CD4-positive, alpha-beta T cell treated with Interleukin-6 at 100 ng/mL for 8 hours (primary cell): ENCODE data around the gene GCLM.
"Not testable (repeated sequence)": the region's sequence is repeated elsewhere in the genome, so short reads cannot be mapped to it uniquely, and the experiment has no call there.

Experiments used
- DNase-seq: peaks from one replicate; pipeline ENCODE4 v3.0.0-alpha.2; 2020; ENCODE audit warnings: mixed read lengths, low spot score

The GCLM gene, protein sequence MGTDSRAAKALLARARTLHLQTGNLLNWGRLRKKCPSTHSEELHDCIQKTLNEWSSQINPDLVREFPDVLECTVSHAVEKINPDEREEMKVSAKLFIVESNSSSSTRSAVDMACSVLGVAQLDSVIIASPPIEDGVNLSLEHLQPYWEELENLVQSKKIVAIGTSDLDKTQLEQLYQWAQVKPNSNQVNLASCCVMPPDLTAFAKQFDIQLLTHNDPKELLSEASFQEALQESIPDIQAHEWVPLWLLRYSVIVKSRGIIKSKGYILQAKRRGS

DNA sequence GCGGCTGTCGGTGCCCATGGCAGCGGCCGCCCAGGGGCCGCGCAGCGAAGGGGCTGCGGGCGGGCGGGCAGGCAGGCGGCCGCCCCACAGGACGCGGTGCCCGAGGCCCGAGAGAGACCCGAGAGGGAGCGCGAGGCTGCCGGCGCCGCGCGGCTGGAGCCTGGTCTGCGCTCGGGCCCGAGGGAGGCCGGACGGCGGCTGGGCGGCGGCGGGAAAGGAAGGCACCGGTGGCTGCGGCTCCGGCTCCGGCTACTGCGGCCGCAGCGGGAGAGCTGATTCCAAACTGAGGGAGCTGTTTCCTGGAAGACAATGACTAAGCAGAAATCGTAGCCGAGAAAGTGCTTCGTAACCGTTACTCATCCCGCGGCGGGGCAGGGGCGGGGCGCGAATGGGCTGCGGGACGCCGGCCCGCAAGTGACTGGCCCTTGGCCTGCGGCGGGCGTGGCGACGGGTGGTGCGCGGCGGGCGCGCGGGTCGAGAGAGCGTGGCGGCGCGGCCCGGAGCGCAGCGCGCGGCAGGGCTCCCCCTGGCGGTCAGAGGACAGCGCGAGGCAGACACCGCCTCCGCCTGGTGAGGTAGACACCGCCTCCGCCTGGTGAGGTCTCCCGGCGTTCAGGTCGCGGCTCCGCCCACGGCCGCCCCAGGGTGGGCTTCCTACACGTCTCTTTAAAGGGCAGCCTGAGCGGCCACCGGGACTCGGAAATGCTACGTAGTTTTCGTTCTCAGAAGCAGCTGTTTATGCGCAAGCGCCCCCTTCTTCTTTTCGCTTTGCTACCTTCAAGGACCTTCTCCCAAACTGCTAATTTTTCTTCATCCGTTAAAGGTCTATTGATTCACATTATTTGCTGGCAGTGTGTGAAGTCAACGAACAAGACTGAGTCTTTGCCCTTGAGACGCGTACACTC lies at the start of gene GCLM:
TSS of gene GCLM (minus strand) at position 285 of the 905 bp plus-strand sequence. CDS start at position 18, 267 bp downstream.
- DNase-seq = peak; percentile 85

DNA sequence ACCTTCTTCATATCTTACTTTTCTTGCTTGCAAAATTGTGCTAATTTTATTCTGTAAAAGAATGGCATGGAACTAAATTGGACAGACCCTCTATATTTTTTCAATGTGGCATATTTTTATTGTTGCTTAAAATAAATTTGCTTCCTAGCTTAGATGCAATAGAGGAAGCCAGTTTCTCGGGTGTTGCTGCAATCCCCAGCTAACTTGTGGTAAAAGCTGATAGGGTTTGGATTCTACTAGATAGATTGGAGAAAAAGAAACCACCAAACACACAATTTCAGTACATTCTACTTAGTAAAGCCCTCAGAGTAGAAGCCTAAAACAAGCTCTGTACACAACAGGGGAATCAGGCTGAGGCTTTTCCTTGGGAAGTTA lies 49.5 kb upstream of the GCLM start:
- no peak for DNase-seq

DNA sequence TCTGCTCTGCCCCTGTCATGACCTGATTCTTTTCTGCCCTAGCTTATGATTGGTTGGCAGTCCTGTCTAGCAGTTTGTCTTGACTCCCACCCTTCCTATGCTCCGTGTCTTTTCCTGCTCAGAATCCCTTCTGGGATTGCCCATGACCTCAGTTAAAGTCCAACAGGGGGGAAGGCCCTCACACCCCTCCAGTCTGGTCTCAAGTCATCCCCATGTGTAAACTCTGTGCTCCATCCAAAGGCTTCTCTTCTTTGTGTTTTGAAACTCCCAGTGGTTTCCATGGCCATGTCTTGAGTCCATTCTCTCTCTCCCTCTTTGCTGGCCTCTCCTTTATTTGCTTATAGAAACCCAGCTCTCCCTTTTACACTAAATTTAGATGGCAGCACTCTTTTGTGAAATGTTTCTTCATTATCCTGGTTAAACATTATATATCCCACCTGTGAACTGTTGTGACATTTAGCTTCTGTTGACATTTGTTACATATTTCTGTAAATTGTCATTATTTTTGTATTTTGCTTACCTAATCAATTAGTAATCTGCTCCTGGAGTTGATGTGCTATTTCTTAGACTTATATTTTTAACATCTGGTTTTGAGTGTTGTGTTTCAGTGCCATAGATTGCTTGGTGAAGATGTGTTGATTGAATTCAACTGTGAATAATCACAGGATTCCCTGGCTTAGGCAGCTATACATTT lies 48.9 kb upstream of the GCLM start:
- DNase-seq = no peak

DNA sequence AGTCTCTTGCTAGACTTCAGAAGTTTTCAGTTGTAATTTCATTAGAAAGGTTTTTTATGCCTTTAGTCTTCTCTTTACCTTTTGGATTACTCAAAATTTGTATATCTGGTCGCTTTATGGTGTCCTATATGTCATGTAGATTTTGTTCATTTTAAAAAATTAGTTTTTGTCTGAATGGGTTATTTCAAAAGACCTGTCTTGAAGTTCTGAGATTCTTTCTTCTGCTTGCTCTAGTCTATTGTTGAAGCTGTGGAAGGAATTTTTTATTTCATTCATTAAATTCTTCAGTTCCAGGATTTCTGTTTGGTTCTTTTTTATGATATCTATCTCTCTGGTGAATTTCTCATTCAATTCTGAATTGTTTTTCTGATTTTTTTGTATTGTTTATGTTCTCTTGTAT lies 46.5 kb upstream of the GCLM start:
- DNase-seq = no peak

DNA sequence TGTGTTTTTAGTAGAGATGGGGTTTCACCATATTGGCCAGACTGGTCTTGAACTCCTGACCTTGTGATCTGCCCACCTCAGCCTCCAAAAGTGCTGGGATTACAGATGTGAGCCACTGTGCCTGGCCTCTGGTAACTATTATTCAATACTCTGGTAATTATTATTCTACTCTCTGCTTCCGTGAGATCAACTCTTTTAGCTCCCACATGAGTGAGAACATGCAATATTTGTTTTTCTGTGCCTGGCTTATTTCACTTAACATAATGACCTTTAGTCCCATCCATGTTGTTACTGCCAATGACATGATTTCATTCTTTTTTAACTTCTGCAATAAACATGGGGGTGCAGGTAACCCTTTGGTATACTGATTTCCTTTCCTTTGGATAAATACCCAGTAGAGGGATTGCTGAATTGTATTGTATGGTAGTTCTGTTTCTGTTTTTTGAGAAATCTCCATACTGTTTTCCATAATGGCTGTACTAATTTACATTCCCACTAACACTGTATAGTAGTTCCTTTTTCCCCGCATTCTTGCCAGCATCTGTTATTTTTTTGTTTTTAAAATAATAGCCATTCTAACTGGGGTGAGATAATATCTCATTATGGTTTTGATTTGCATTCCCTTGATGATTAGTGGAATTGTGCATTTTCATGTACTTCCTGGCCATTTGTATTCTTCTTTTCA lies 37.9 kb upstream of the GCLM start:
- not testable (repeated sequence) for DNase-seq

DNA sequence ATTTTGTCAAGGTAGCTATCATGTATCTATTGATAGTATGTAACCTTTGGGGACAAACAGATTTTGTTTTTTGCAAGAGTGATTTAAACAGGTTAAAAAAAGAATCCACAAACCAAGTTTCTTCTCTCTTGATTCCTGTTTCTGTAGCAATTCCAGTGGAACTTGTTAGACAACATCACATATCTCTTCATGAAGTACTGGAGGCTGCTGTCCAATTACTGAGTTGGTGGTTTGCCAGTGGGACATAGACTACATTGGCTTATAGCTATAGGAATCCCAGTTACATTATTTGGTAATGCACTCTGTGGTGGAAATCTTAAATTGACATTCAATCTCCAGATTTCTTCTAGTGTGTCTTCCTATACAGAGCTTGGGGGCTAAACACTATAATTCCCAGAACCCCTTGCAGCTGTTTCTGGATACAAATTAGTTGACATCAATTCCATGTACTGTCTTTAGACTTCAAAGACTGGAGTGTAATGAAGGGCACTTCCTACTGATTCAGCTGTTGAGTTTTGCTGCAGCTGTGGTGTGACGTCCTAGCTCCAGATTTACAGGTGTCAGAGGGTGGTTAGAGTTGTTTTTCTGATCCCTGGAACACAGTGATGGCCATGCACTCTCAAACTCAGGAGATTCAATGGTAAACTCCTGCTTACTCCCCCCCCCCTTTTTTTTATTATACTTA lies 29.4 kb upstream of the GCLM start:
- no peak for DNase-seq

DNA sequence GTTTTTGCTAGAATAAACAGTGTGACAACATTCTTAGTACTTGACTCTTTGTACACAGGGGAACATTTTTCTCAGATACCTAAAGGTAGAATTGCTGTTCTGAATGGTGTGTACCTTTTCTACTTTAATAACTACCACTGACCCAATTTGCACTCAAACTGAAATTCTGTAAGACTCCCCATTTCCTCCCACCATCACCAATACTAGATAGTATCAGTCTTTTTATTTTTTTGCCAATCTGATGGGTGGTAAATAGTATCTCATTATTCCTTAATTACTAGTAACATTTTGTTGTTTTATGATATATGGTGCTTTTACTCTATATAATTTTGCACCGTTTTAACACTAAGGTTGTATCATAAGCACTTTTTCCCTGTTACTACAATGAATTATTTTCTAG lies 28.8 kb upstream of the GCLM start:
- no peak for DNase-seq

DNA sequence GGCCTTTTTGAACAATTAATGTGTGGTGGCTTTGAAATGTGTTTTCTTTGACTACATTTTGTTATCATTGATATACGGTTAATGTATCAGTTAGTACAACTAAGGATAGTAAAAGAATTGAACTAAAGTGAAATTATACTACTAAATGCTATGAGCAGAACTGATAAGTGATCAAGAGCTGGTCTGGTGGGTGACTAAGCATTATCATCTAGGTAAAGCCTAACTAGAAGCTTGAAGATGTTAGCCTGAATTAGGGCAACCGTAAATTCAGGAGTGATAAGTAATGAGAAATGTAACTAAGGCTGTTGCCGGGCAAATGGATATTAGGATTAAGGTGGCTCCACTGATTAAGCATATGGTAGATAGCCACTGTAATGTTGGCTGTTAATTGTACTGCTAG lies 16.0 kb upstream of the GCLM start:
- no peak for DNase-seq

DNA sequence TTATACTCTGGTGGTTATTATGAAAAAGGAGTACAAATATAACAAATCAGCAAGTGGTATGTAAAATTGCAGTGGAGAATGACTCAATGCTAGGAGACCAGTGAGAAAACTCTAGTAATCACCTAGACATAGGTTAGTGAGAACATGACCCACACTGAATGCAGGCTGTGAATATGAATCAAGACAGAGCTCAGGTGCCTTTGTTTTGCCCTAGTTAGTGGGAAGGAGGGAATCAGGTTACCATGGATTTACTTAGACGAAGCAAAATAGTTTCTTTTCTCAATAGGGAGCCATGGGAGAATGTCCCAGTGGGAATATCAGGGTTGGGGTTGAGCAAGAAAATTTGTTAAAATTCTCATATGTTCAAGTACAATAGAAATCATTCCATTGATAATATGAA lies 10.6 kb upstream of the GCLM start:
- DNase-seq = no peak

DNA sequence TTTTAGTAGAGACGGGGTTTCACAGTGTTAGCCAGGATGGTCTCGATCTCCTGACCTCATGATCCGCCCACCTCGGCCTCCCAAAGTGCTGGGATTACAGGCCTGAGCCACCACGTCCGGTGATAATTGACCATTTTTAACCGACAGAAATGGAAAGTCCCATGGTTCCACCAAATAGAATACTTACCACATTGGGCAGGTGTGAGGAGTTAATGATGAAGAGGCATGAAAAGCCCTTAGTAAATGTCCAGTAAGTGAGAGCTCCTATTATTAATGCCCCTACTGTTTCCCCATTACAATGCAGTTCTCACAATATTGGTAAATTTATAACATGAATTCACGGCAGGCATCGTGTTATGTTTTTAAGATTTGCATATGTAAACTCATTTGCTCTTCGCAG lies 8.1 kb upstream of the GCLM start:
- no peak for DNase-seq

DNA sequence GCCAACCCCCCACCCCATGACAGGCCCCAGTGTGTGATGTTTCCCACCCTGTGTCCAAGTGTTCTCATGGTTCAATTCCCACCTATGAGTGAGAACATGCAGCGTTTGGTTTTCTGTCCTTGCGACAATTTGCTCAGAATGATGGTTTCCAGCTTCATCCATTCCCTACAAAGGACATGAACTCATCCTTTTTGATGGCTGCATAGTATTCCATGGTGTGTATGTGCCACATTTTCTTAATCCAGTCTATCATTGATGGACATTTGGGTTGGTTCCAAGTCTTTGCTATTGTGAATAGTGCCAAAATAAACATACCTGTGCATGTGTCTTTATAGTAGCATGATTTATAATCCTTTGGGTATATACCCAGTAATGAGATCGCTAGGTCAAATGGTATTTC lies 1.6 kb upstream of the GCLM start:
- DNase-seq = not testable (repeated sequence)

DNA sequence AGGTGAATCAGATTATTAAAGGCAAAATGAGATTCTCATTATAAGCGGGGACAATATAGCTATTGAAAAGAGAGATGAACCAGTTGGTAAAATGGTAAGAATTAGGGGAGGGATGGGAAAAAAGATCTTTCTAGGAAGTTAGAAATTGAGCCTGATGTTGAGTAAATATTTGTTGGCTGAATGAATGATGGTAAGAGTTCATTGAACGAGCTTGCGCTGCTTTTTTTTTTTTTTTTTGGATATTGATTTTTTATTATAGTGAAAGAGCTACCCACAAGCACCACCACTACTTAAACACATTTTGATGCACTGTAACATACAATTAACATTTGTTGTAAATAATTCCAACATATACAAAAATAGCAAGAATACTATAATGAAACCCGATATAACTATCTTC lies 1.1 kb upstream of the GCLM start:
- no peak for DNase-seq

DNA sequence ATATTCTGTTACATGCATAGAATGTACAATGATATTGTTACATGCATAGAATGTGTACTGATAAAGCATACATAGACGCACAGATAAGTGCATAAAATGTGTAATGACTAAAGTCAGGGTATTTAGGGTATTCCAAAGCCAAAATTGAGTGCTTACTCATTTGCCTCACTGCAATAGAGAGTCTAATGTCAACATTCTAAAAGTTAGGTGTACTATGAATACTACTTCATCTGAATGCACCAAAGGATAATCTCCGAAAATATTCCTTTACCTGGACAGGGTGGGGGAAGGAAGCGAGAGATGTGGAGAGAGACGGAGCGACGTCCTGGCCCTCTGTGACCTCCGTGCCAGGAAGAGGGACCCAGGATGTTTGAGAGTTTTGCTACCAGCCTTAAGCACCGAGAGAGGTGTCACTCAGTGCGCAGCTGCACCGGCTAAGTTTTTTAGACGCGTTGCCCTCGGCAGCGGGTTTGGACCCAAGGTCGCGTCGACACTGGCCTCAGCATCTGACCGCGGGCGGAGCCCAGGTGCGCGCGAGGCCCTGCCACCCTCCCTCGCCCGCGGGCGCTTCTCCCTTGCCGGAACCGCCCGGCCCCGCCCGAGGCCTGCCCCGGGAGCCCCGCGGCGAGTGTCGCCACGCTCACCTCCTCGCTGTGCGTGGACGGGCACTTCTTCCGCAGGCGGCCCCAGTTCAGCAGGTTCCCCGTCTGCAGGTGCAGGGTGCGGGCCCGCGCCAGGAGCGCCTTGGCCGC lies 660 bp downstream of the GCLM start:
- DNase-seq = peak; percentile 33

DNA sequence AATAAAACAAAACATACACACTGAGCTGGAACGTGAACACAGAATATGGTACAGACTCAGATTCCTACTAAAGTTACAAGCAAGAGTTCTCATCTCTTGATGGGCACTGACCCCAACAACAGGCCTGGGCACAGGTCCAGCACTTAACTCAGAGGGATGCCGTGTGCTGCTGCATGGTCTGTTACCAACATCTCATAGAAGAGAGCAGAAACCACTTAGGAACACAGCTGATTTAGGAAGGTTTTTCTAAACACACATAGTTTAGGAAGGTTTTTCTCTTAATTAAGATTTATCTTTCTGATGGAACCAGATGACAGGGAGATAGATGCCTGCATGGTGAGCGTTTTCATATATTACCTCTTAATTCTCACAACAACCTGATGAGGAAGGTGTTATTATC lies 1.5 kb downstream of the GCLM start:
- no peak for DNase-seq

DNA sequence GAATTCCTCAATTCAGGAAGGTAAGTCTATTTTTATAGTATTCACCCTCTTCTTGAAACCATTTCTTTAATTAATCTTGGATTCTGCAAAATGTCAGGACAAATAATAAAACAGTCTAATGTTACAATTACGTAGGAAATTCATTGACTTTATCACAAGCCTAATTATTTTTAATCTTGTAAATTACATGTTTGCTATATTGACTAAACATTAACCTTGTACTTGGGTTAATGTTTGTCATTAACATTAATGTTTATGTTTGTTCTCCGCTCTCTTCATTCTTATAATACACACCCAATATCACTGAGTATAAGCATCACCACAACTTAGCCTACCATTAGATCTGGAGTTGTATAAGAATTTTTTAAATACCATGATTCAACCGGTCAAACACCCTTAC lies 2.8 kb downstream of the GCLM start:
- no peak for DNase-seq

DNA sequence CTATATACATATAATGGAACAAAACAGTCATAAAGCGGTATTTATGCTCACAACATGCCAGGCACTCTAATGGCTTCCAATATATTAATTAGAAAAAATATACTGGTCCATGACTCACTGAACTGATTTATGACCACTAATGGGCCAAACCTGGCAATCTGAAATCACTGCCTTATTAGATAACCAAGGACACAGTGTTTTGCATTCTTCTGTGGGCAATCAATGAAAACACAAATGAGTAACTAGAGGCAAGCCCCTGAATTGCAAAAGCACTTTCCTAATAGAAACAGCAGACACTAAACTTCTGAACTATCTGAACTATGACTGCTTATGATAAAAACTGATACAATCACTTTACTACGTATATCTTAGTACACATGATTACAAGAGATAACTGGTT lies 3.5 kb downstream of the GCLM start:
- DNase-seq = no peak

DNA sequence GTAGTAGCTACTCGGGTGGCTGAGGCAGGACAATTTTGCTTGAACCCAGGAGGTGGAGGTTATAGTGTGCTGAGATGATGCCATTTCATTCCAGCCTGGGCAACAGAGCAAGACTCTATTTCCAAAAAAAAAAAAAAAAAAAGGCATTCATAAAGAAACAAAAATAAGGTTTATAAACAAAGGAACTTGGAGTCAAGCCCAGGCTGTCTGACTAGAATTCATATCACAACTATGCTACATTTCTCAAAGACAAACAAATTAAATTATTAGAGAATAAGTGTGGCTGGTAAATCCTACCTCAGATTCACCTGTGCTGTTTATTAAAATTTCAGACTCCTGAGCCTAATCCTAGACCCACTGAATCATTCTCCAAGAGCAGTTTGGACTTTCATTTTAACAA lies 4.2 kb downstream of the GCLM start:
- DNase-seq = no peak

DNA sequence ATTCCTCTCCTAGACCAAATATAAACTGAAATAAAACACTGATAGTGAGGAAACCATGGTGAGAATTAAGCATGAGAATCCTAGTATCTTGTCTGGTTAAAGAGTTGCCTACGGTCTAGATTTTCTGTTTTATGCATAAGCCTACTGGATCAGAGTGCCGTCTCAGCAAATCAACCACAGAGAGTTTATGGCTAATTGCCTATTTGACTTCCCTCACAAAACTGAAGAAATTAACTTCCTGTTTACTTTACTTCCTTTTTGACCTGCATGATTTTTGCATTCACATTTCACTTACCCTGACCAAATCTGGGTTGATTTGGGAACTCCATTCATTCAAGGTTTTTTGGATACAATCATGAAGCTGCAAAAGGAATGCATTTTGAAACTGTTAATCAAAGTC lies 5.0 kb downstream of the GCLM start:
- peak; percentile 23 for DNase-seq

DNA sequence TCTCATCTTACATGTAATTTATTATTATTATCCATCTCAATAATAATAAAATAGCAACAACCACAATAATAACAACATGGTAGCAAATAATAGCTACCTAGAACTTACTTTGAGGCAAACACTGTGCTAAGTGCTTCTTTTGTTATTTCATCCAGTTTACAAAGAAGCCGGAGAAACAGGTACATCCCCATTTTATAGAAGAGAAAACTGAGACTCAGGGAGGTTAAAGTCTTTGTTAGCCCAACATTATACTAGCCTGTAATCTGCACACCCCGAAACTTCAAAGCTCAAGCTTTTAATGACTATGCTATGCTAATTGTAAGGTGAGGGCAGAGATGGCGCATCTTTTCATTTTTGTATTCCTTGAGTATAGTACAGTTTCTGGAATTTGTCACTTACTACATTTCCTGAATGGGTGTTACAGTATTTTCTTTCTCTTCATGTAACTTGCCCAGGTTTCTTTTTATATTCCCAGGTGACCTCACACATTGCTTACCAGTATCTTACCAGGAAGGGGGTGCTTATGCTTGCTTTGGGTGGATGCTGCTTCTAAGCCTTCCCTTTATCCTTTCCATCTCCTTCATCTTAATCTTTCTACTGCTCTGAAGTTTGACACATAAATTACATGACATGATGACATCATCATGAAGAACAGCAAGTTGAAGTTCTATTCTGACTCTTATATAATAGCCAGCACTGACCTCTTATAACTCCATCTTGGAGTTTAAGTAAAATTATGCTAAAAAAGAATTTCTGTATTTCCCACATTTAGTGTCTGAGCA lies 8.3 kb downstream of the GCLM start:
- DNase-seq = no peak

DNA sequence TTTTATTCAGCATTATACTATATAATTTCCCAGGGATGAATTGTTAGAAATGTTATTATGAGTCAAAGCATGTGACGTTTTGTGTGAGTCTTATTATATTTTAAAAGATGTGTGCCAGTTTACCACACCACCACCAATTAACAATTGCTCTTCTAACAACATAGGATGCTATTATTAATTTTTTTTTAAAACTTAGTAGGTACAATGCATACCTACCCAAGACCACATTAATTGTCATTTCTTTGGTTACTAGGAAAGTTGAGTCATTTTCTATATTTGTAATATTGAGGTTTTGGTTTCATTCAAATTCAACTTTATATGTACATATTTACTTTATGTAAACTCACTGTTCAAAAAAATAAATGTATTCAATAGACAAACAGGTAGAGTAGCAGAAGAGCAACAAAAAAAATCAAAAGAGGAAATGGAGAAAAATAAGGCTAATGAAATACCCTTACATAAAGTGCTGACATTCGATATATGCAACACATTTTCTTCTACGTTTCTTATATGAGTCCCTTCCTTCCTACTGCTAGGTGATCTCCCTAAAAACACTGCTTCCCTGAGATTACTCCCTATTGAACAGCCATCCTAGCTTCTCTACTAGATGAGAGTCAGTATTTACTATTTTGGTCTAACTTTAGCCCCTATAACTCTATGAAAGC lies 9.6 kb downstream of the GCLM start:
- no peak for DNase-seq
